GM12873 (cell line): Measurements from ENCODE around the gene SERPINE3.

Experiments
- CTCF ChIP-seq: IDR thresholded peaks from 2 replicates; pipeline ENCODE4 v1.5.1; 2012; ENCODE audit warnings: low read depth, mild to moderate bottlenecking, moderate library complexity, low read length, control low read depth; ENCODE audit not compliant: insufficient read depth; ENCODE audit errors: missing control alignments

The SERPINE3 gene

GRCh38 chr13:51327961-51328360, 11.5 kb upstream of the SERPINE3 start:
- TF ChIP-seq CTCF, result no peak

- TF ChIP-seq CTCF, result no peak
These were observed 11.0 kb upstream of the SERPINE3 start for GRCh38 chr13:51328488-51328887.

- no peak for TF ChIP-seq CTCF
These were observed 9.9 kb upstream of the SERPINE3 start for GRCh38 chr13:51329606-51330005.

GRCh38 chr13:51330791-51331190, 8.7 kb upstream of the SERPINE3 start:
- TF ChIP-seq CTCF, result no peak

GRCh38 chr13:51331354-51331861, 8.1 kb upstream of the SERPINE3 start:
- TF ChIP-seq CTCF, result no peak

- TF ChIP-seq CTCF, result no peak
These were observed 6.7 kb upstream of the SERPINE3 start for GRCh38 chr13:51332566-51333361.

GRCh38 chr13:51333421-51333820, 6.1 kb upstream of the SERPINE3 start:
- TF ChIP-seq CTCF, result no peak
